OCI-LY1 (cell line): ENCODE measurements around the gene PAX5.

Source experiments
- H2AFZ ChIP-seq: fragments of 200-600 bp; sonication (generic), shearing (Covaris generic); 2 replicates; pipeline ENCODE4 v1.6.0; 2014; ENCODE audit warnings: antibody characterized with exemption, mild to moderate bottlenecking, low read length
- H3F3A ChIP-seq: fragments of 200-600 bp; sonication (generic), shearing (Covaris generic); 2 replicates; pipeline ENCODE4 v1.6.0; 2014; ENCODE audit warnings: mild to moderate bottlenecking, antibody characterized with exemption, low read length, moderate library complexity; ENCODE audit not compliant: insufficient read depth
- H3K27ac ChIP-seq: fragments of 200-600 bp; sonication (generic); 2 replicates; pipeline ENCODE4 v1.5.1; 2014; ENCODE audit warnings: low read length, mixed run types, mild to moderate bottlenecking, low read depth; ENCODE audit not compliant: poor library complexity, severe bottlenecking
- H3K27me3 ChIP-seq: fragments of 200-600 bp; sonication (generic); 2 replicates; pipeline ENCODE4 v1.6.0; 2014; ENCODE audit warnings: antibody characterized with exemption, mild to moderate bottlenecking, low read length, moderate library complexity; ENCODE audit not compliant: insufficient read depth
- H3K36me3 ChIP-seq: fragments of 200-600 bp; sonication (generic); 2 replicates; pipeline ENCODE4 v1.6.1; 2014; ENCODE audit warnings: mild to moderate bottlenecking, antibody characterized with exemption, low read length, moderate library complexity, mixed read lengths; ENCODE audit not compliant: insufficient read depth
- H3K4me1 ChIP-seq: fragments of 200-600 bp; sonication (generic); 2 replicates; pipeline ENCODE4 v1.5.1; 2014; ENCODE audit warnings: mild to moderate bottlenecking, low read length, moderate library complexity; ENCODE audit not compliant: insufficient read depth, severe bottlenecking
- H3K4me2 ChIP-seq: fragments of 200-600 bp; sonication (generic), shearing (Covaris generic); 2 replicates; pipeline ENCODE4 v1.6.1; 2014; ENCODE audit warnings: low read length
- H3K4me3 ChIP-seq: fragments of 200-600 bp; sonication (generic); 2 replicates; pipeline ENCODE4 v1.5.1; 2014; ENCODE audit warnings: low read length, low read depth, mild to moderate bottlenecking, mixed read lengths; ENCODE audit not compliant: poor library complexity, severe bottlenecking
- H3K79me2 ChIP-seq: fragments of 200-600 bp; shearing (Covaris generic); 2 replicates; pipeline ENCODE4 v1.6.1; 2016; ENCODE audit warnings: mixed run types, low read length, mixed read lengths; ENCODE audit not compliant: insufficient read depth
- H3K9ac ChIP-seq: fragments of 200-600 bp; sonication (generic), shearing (Covaris generic); 2 replicates; pipeline ENCODE4 v1.6.1; 2014; ENCODE audit warnings: mild to moderate bottlenecking, low read length, mixed read lengths
- H3K9me2 ChIP-seq: fragments of 200-600 bp; sonication (generic), shearing (Covaris generic); 2 replicates; pipeline ENCODE4 v1.6.1; 2014; ENCODE audit warnings: low read depth, mild to moderate bottlenecking, low read length, mixed read lengths
- H3K9me3 ChIP-seq: fragments of 200-600 bp; shearing (Covaris generic); 2 replicates; pipeline ENCODE4 v1.6.1; 2014; ENCODE audit warnings: low read length, mixed read lengths
- H4K20me1 ChIP-seq: fragments of 200-600 bp; sonication (generic), shearing (Covaris generic); 2 replicates; pipeline ENCODE4 v1.6.0; 2016; ENCODE audit warnings: mild to moderate bottlenecking, low read length; ENCODE audit not compliant: insufficient read depth
- CTCF ChIP-seq: fragments of 200-600 bp; sonication (generic), shearing (Covaris generic); IDR thresholded peaks from 2 replicates; pipeline ENCODE4 v1.5.1; 2017; ENCODE audit warnings: mild to moderate bottlenecking, antibody characterized with exemption, low read length, moderate library complexity, mixed read lengths
- EZH2 ChIP-seq: fragments of 200-600 bp; sonication (generic), shearing (Covaris generic); IDR thresholded peaks from 2 replicates; pipeline ENCODE4 v1.8.0; 2017; ENCODE audit warnings: borderline replicate concordance, mixed run types, mild to moderate bottlenecking, antibody characterized with exemption, low read length, moderate library complexity, mixed read lengths

PAX5 gene

DNA sequence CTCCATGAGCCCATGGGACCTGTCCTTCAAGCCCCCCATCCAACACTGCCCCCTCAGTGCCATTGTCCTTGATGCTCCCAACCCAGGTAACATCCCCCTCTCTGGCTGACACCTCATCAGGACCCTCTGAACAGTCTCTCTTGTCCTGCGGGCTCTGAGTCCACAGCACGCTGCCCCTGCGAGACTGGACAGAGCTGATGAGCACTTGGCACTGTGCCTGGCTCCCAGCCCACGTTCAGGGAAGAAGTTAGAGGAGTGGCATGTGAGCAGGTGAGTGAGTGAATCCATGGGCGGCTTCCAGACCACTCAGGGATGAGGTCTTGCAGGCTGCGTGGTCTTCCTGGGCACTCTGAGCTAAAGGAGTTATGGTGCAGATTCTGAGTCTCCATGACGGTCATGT lies 70.7 kb downstream of the PAX5 start:
- Histone ChIP-seq H3K9ac (no peak overlapping the region), H3K36me3 (peaks cover 91% of the 10 kb centered on the region), H3K4me2 (no peak overlapping the region), H3K79me2 (no peaks in the 10 kb centered on the region), H3K9me2 (no peaks in the 10 kb centered on the region), H3K27me3 (no peaks in the 10 kb centered on the region), H3K9me3 (no peaks in the 10 kb centered on the region), H3K4me3 (no peak overlapping the region), H4K20me1 (no peaks in the 10 kb centered on the region), H3K4me1 (peaks cover 19% of the 10 kb centered on the region), H3F3A (no peaks in the 10 kb centered on the region), H3K27ac (no peak overlapping the region), H2AFZ (no peak overlapping the region)
- TF ChIP-seq CTCF, result no peak
- TF ChIP-seq EZH2, result no peak

- Histone ChIP-seq H3K79me2 (no peaks in the 10 kb centered on the region), H3K9me3 (no peaks in the 10 kb centered on the region), H2AFZ (no peak overlapping the region), H3K36me3 (peaks cover 87% of the 10 kb centered on the region), H3K4me2 (no peak overlapping the region), H4K20me1 (no peaks in the 10 kb centered on the region), H3K4me3 (no peak overlapping the region), H3F3A (no peaks in the 10 kb centered on the region), H3K9ac (no peak overlapping the region), H3K27me3 (no peaks in the 10 kb centered on the region), H3K9me2 (no peaks in the 10 kb centered on the region), H3K4me1 (peaks cover 13% of the 10 kb centered on the region), H3K27ac (no peak overlapping the region)
- TF ChIP-seq EZH2 (no peak), CTCF (no peak)
Measured at GRCh38 chr9:36962691-36963090, 71.4 kb downstream of the PAX5 start.

- Histone ChIP-seq H3K4me2 (no peak overlapping the region), H3K27me3 (no peaks in the 10 kb centered on the region), H3K9ac (no peak overlapping the region), H3K9me3 (no peaks in the 10 kb centered on the region), H3K9me2 (no peaks in the 10 kb centered on the region), H2AFZ (no peak overlapping the region), H3K27ac (no peak overlapping the region), H3K4me1 (peaks cover 3% of the 10 kb centered on the region), H3K79me2 (no peaks in the 10 kb centered on the region), H3F3A (no peaks in the 10 kb centered on the region), H3K4me3 (no peak overlapping the region), H4K20me1 (no peaks in the 10 kb centered on the region), H3K36me3 (peaks cover 87% of the 10 kb centered on the region)
- TF ChIP-seq CTCF (no peak), EZH2 (no peak)
Measured at GRCh38 chr9:36961561-36962325, 72.3 kb downstream of the PAX5 start.
